HepG2 (cell line): ENCODE data around the gene CROT. TPM values are rescaled to one million over a fixed set of nuclear protein-coding genes. Genes with fewer than 3 reads are reported as not detected.

Source experiments
- AHDC1 ChIP-seq: sonication (generic); formaldehyde crosslinking; IDR thresholded peaks from 2 replicates; pipeline ENCODE4 v1.5.1; 2020; ENCODE audit warnings: mild to moderate bottlenecking, missing genetic modification reagents, borderline replicate concordance
- CENPBD1 ChIP-seq: sonication (generic); formaldehyde crosslinking; IDR thresholded peaks from 2 replicates; pipeline ENCODE4 v1.8.0; 2022; ENCODE audit warnings: missing genetic modification reagents, low read depth, mild to moderate bottlenecking, borderline replicate concordance
- MAFK ChIP-seq, 2 experiments: IDR thresholded peaks in 1 of 2; conservative IDR thresholded peaks in 1 of 2; 2 replicates each; pipeline ENCODE4 v1.6.1; 2011; ENCODE audit warnings: improper control_type of control experiment in 2 of 2, low read length in 2 of 2
- MBNL3 ChIP-seq: fragments of 250-450 bp; sonication (Bioruptor Pico); conservative IDR thresholded peaks from 2 replicates; pipeline ENCODE4 v1.8.0; 2022; ENCODE audit warnings: mild to moderate bottlenecking, inconsistent platforms
- MIXL1 ChIP-seq: IDR thresholded peaks from 2 replicates; pipeline ENCODE4 v1.6.1; 2016
- MLLT10 ChIP-seq: sonication (generic); formaldehyde crosslinking; IDR thresholded peaks from 2 replicates; pipeline ENCODE4 v1.4.0; 2020; ENCODE audit warnings: missing genetic modification reagents
- SMC3 ChIP-seq: IDR thresholded peaks from 2 replicates; pipeline ENCODE4 v1.6.1; 2011; ENCODE audit warnings: low read length, improper control_type of control experiment
- SP140L ChIP-seq: sonication (generic); formaldehyde crosslinking; IDR thresholded peaks from 2 replicates; pipeline ENCODE4 v1.4.0; 2020; ENCODE audit warnings: missing genetic modification reagents, borderline replicate concordance
- TFAP4 ChIP-seq: sonication (generic); IDR thresholded peaks from 2 replicates; pipeline ENCODE4 v1.6.1; 2016; ENCODE audit warnings: low read depth, borderline replicate concordance
- ZFP41 ChIP-seq: sonication (generic); formaldehyde crosslinking; IDR thresholded peaks from 2 replicates; pipeline ENCODE4 v1.4.0; 2020; ENCODE audit warnings: mild to moderate bottlenecking, missing genetic modification reagents, borderline replicate concordance
- ZMYM2 ChIP-seq: sonication (generic); formaldehyde crosslinking; IDR thresholded peaks from 2 replicates; pipeline ENCODE4 v1.8.0; 2022; ENCODE audit warnings: mild to moderate bottlenecking, missing genetic modification reagents
- ZNF136 ChIP-seq: sonication (generic); formaldehyde crosslinking; IDR thresholded peaks from 2 replicates; pipeline ENCODE4 v1.8.1; 2022; ENCODE audit warnings: low read depth, mild to moderate bottlenecking, moderate library complexity, missing genetic modification reagents
- ZNF180 ChIP-seq: sonication (generic); formaldehyde crosslinking; IDR thresholded peaks from 2 replicates; pipeline ENCODE4 v1.4.0; 2020; ENCODE audit warnings: low read depth, missing genetic modification reagents, borderline replicate concordance
- ZNF562 ChIP-seq: sonication (generic); formaldehyde crosslinking; IDR thresholded peaks from 2 replicates; pipeline ENCODE4 v1.8.0; 2022; ENCODE audit warnings: missing genetic modification reagents, borderline replicate concordance
- ZSCAN20 ChIP-seq: sonication (generic); formaldehyde crosslinking; IDR thresholded peaks from 2 replicates; pipeline ENCODE4 v1.4.0; 2020; ENCODE audit warnings: missing genetic modification reagents, mild to moderate bottlenecking, borderline replicate concordance
- polyA plus RNA-seq, 8 experiments: library from polyadenylated mRNA; depleted of rRNA in 3 of 8; stranded (reverse) in 7 of 8; unstranded in 1 of 8; fragments of >200 nt; fragmentation: Illumina TruSeq in 4 of 8; extraction: Trizol in 4 of 8; gene quantifications; 2 replicates each; pipeline versions ENCODE4 v1.2.1 to v1.2.3, GENCODE V29; 2011 to 2016; ENCODE audit warnings: low read depth in 4 of 8, missing spikeins in 1 of 8, mixed read lengths in 1 of 8; ENCODE audit not compliant: insufficient read depth in 1 of 8
- total RNA-seq, 5 experiments: library from RNA; depleted of rRNA; stranded (reverse); fragments of >200 nt; fragmentation: Illumina TruSeq; extraction: Trizol; gene quantifications; 2 replicates each; pipeline ENCODE4 v1.2.3, GENCODE V29; 2016; ENCODE audit warnings: low read depth in 1 of 5

The CROT gene
- total and polyA plus RNA-seq, 2 of the 13 experiments (the other 11 are each of a cell fraction or from before 2014, with no cell fraction given), result 5.0 to 13.7 TPM

- TF ChIP-seq ZNF562 (no peak), ZSCAN20 (CRISPR knock-in tag) (no peak), TFAP4 (no peak), SMC3 (peak; percentile 85), CENPBD1 (CRISPR knock-in tag) (no peak), MLLT10 (no peak), MIXL1 (CRISPR knock-in tag) (peak; percentile 91), ZMYM2 (CRISPR knock-in tag) (no peak), MAFK (conservative IDR thresholded peaks at IDR 0.05 in 1 of 2, IDR thresholded peaks at IDR 0.05 in 1 of 2; ENCODE audit: low read length in 2 of 2) (peak; percentile 39 to 78; a peak in 3 of 4 replicates), MBNL3 (CRISPR knock-in tag) (no peak), ZNF180 (no peak), ZFP41 (no peak), ZNF136 (no peak), SP140L (CRISPR knock-in tag) (no peak), AHDC1 (CRISPR knock-in tag) (no peak)
These were observed 71.5 kb downstream of the CROT start (continued) for GRCh38 chr7:87416682-87417587.
